Measurements from ENCODE around the gene STK32C. TPM values are rescaled to one million over a fixed set of nuclear protein-coding genes. Genes with fewer than 3 reads are reported as not detected.

The STK32C gene
- total RNA-seq, 4 donors from 2014 or later = 3.3 to 5.7 (median 3.5) TPM

DNA sequence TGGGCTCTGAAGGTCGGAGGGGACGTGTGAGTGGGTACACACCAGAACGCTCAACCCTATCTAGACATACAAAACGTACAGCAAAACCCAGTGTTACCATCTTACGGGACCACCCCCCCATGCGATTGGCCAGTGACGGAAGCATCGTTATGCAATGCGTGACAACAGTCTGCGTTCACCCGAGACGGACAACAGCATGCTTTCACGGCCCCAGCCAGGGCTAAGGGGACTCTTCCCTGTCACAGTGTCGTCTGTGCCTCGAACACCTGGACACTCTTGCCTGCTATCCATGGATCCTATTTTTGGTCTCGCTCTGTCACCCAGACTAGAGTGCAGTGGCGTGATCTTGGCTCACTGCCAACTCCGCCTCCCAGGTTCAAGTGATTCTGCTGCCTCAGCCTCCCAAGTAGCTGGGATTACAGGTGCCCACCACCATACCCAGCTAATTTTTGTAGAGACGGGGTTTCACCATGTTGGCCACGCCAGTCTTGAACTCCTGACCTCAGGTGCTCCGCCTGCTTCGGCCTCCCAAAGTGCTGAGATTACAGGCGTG lies 97.7 kb downstream of the STK32C start:
- H3K4me3 ChIP-seq (replicated peaks in 1 of 3) = no peak overlapping the region
- no peaks in the 10 kb centered on the region for H3K36me3 ChIP-seq
- WGBS, 2 donors = 88 to 90% methylated on average over 23 of the region's 23 CpGs
- intact Hi-C loops (cut with DNase I) = no loop called here
- no peak overlapping the region for H3K27ac ChIP-seq
- no peaks in the 10 kb centered on the region for H3K27me3 ChIP-seq
- DNase-seq = no peak
- no peaks in the 10 kb centered on the region for H3K9me3 ChIP-seq
- no peak for TF ChIP-seq POLR2A (IDR thresholded peaks at IDR 0.05)
- TF ChIP-seq, protein P1, sequence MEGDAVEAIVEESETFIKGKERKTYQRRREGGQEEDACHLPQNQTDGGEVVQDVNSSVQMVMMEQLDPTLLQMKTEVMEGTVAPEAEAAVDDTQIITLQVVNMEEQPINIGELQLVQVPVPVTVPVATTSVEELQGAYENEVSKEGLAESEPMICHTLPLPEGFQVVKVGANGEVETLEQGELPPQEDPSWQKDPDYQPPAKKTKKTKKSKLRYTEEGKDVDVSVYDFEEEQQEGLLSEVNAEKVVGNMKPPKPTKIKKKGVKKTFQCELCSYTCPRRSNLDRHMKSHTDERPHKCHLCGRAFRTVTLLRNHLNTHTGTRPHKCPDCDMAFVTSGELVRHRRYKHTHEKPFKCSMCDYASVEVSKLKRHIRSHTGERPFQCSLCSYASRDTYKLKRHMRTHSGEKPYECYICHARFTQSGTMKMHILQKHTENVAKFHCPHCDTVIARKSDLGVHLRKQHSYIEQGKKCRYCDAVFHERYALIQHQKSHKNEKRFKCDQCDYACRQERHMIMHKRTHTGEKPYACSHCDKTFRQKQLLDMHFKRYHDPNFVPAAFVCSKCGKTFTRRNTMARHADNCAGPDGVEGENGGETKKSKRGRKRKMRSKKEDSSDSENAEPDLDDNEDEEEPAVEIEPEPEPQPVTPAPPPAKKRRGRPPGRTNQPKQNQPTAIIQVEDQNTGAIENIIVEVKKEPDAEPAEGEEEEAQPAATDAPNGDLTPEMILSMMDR (IDR thresholded peaks at IDR 0.05) = no peak
- no peaks in the 10 kb centered on the region for H3K4me1 ChIP-seq

DNA sequence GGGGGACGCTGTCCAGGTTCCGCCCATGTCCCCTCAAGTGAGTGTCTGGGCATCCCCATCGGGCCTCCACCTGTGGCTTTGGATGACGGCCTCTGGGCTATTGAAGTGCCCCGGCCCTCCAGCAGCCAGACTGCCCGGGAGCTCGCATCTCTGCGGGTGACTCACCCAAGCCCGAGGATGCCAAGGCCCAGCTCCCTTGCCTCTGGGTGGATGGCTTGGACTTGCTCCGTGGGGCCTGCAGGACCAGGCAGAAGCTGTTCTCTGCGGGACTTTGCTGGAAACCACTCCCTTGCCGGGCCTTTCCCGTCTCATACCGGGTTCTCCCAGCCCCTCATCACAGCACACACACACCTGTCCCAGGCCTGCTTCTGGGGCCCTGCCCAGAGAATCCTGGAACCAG lies 98.6 kb downstream of the STK32C start:
- 90 to 92% methylated on average over 14 of the region's 14 CpGs for WGBS, 2 donors
- Histone ChIP-seq H3K27ac (no peak overlapping the region), H3K36me3 (no peaks in the 10 kb centered on the region), H3K27me3 (no peaks in the 10 kb centered on the region), H3K4me3 (replicated peaks in 1 of 3) (no peak overlapping the region), H3K4me1 (no peaks in the 10 kb centered on the region), H3K9me3 (no peaks in the 10 kb centered on the region)
- no peak for DNase-seq
- TF ChIP-seq, protein P1 (IDR thresholded peaks at IDR 0.05) = no peak
- no peak for TF ChIP-seq POLR2A (IDR thresholded peaks at IDR 0.05)
- intact Hi-C loops (cut with DNase I) = no loop called here

DNA sequence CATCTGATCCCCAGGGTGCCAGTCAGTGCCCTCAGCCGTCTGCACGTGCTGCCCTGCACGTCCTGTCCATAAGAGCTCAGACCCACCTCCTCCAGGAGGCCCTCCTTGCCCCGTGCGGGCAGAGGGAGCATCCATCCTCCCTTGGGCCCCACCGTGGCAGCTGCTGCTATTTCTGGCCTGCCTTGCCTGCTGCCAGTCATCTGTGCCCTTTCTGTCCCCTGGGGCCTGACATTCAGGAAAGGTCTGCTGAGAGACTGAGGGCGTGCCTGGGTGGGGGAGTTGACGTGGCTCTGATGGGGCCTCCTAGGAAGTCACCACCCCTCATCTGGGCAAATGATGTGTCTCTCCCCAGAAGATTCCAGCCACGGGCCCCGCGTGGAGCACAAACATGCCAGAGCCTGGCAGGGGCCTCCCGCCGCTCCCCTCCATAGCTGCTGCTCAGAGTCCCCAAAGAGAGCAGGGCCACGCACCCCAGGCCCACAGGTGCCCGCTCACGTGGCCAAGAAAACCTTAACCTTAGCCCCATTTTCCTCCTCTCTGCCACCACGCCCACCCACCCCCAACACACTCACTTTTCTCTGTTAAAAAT lies 99.2 kb downstream of the STK32C start:
- no peak overlapping the region for H3K27ac ChIP-seq
- H3K9me3 ChIP-seq = no peaks in the 10 kb centered on the region
- H3K4me3 ChIP-seq (replicated peaks in 1 of 3) = no peak overlapping the region
- H3K36me3 ChIP-seq = no peaks in the 10 kb centered on the region
- no peaks in the 10 kb centered on the region for H3K27me3 ChIP-seq
- DNase-seq = no peak
- TF ChIP-seq, protein P1 (IDR thresholded peaks at IDR 0.05) = no peak
- no peak for TF ChIP-seq POLR2A (IDR thresholded peaks at IDR 0.05)
- WGBS, 2 donors = 80 to 84% methylated on average over 14 to 15 of the region's 17 CpGs
- no peaks in the 10 kb centered on the region for H3K4me1 ChIP-seq
- intact Hi-C loops (cut with DNase I) = no loop called here

DNA sequence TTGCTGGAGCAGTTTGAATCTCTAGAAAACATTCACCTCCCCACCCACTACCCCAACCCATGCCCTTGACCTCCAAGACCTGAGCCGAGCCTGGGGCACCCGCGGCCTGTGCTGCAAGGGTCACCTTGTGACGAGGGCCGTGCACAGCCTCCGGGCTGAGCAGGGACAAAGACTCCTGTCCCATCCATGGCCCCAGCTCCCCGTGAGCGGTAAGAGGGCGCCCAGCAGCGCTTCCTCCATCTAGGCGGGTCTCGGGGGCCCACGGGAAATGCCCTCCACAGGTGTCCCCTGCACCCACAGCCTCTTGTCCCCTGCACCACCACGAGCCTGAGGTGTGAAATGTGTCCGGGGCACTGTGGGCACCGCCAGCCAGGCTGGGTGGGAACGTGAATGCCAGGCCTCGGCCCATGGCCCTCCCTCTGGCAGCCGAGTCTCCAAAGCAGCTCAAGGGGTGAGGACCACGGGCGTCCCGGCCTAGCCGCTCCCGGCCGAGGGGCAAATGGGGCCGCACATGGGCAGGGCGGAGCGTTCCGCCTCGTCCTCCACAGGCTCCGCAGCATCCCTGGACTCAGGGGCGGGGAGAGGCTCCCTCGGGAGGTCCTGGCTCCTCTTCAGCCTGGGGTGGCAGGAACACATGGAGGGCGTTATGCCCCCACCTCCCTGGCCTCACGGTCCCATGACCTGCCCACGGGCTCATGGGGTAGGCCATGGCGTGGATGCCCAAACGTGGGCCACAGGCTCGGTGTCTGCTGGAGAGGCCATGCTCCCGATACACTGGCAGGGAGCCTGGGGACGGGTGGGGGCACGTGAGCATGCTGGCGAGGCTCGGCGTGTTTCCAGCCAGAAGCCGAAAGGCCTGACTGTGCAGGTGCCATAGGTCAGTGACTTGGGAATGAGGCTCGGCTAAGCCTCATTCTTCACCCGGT lies 100.0 kb downstream of the STK32C start:
- 84 to 92% methylated on average over 11 to 32 of the region's 48 CpGs for WGBS, 2 donors
- DNase-seq = no peak
- H3K4me3 ChIP-seq (replicated peaks in 1 of 3) = no peak overlapping the region
- TF ChIP-seq, protein P1 (IDR thresholded peaks at IDR 0.05) = no peak
- TF ChIP-seq POLR2A (IDR thresholded peaks at IDR 0.05) = no peak
- no peak overlapping the region for H3K27ac ChIP-seq
- H3K36me3 ChIP-seq = no peaks in the 10 kb centered on the region
- H3K9me3 ChIP-seq = no peaks in the 10 kb centered on the region
- intact Hi-C loops (cut with DNase I) = no loop called here
- H3K27me3 ChIP-seq = no peaks in the 10 kb centered on the region
- no peaks in the 10 kb centered on the region for H3K4me1 ChIP-seq
